ENCODE results near the gene CCDC92B.

Gene CCDC92B

GRCh38 chr17:2719861-2720260, 29.6 kb downstream of the CCDC92B start:
- H3K4me2 ChIP-seq (ENCODE audit: low read length) = no peak overlapping the region

GRCh38 chr17:2718150-2718938, 31.1 kb downstream of the CCDC92B start:
- Histone ChIP-seq H3K27me3 (ENCODE audit: insufficient read depth, low read length) (no peaks in the 10 kb centered on the region), H3K36me3 (ENCODE audit: insufficient read depth, low read length) (no peaks in the 10 kb centered on the region), H3K4me2 (ENCODE audit: low read length) (no peak overlapping the region), H3K9me3 (ENCODE audit: low read length) (no peaks in the 10 kb centered on the region), H3K9ac (ENCODE audit: low read length) (no peak overlapping the region), H3K4me3 (ENCODE audit: low read depth, low read length, poor library complexity, severe bottlenecking) (no peak overlapping the region), H3F3A (ENCODE audit: insufficient read depth, low read length) (no peaks in the 10 kb centered on the region), H4K20me1 (ENCODE audit: insufficient read depth, low read length) (no peaks in the 10 kb centered on the region), H3K27ac (ENCODE audit: low read depth, low read length, poor library complexity, severe bottlenecking) (no peak overlapping the region), H3K4me1 (ENCODE audit: insufficient read depth, low read length, severe bottlenecking) (no peaks in the 10 kb centered on the region), H3K79me2 (ENCODE audit: insufficient read depth, low read length) (no peaks in the 10 kb centered on the region), H3K9me2 (ENCODE audit: low read depth, low read length) (no peaks in the 10 kb centered on the region), H2AFZ (ENCODE audit: low read length) (no peak overlapping the region)
- TF ChIP-seq CTCF (IDR thresholded peaks at IDR 0.05; ENCODE audit: low read length) (no peak), EZH2 (IDR thresholded peaks at IDR 0.05; ENCODE audit: borderline replicate concordance, low read length) (no peak)

More at GRCh38 chr17:2719861-2720260, 29.6 kb downstream of the CCDC92B start:
- no peak overlapping the region for H3K9ac ChIP-seq (ENCODE audit: low read length)
- no peaks in the 10 kb centered on the region for H3K9me3 ChIP-seq (ENCODE audit: low read length)
- H3K27me3 ChIP-seq (ENCODE audit: insufficient read depth, low read length) = no peaks in the 10 kb centered on the region
- no peak overlapping the region for H3K27ac ChIP-seq (ENCODE audit: low read depth, low read length, poor library complexity, severe bottlenecking)
- no peak for TF ChIP-seq EZH2 (IDR thresholded peaks at IDR 0.05; ENCODE audit: borderline replicate concordance, low read length)
- no peak for TF ChIP-seq CTCF (IDR thresholded peaks at IDR 0.05; ENCODE audit: low read length)
- no peaks in the 10 kb centered on the region for H3K79me2 ChIP-seq (ENCODE audit: insufficient read depth, low read length)
- H3K9me2 ChIP-seq (ENCODE audit: low read depth, low read length) = no peaks in the 10 kb centered on the region
- H3F3A ChIP-seq (ENCODE audit: insufficient read depth, low read length) = no peaks in the 10 kb centered on the region
- H3K4me3 ChIP-seq (ENCODE audit: low read depth, low read length, poor library complexity, severe bottlenecking) = no peak overlapping the region
- no peaks in the 10 kb centered on the region for H3K4me1 ChIP-seq (ENCODE audit: insufficient read depth, low read length, severe bottlenecking)
- no peak overlapping the region for H2AFZ ChIP-seq (ENCODE audit: low read length)
- H3K36me3 ChIP-seq (ENCODE audit: insufficient read depth, low read length) = no peaks in the 10 kb centered on the region
- H4K20me1 ChIP-seq (ENCODE audit: insufficient read depth, low read length) = no peaks in the 10 kb centered on the region

- Histone ChIP-seq H2AFZ (ENCODE audit: low read length) (no peak overlapping the region), H3F3A (ENCODE audit: insufficient read depth, low read length) (no peaks in the 10 kb centered on the region), H3K36me3 (ENCODE audit: insufficient read depth, low read length) (no peaks in the 10 kb centered on the region), H3K27me3 (ENCODE audit: insufficient read depth, low read length) (no peaks in the 10 kb centered on the region), H3K27ac (ENCODE audit: low read depth, low read length, poor library complexity, severe bottlenecking) (no peak overlapping the region), H3K4me2 (ENCODE audit: low read length) (no peak overlapping the region), H4K20me1 (ENCODE audit: insufficient read depth, low read length) (no peaks in the 10 kb centered on the region), H3K9ac (ENCODE audit: low read length) (no peak overlapping the region), H3K9me2 (ENCODE audit: low read depth, low read length) (no peaks in the 10 kb centered on the region), H3K4me1 (ENCODE audit: insufficient read depth, low read length, severe bottlenecking) (peaks cover 12% of the 10 kb centered on the region), H3K4me3 (ENCODE audit: low read depth, low read length, poor library complexity, severe bottlenecking) (no peak overlapping the region), H3K9me3 (ENCODE audit: low read length) (no peaks in the 10 kb centered on the region), H3K79me2 (ENCODE audit: insufficient read depth, low read length) (no peaks in the 10 kb centered on the region; the same call in 1 of the 2 replicates)
- TF ChIP-seq CTCF (IDR thresholded peaks at IDR 0.05; ENCODE audit: low read length) = no peak
- no peak for TF ChIP-seq EZH2 (IDR thresholded peaks at IDR 0.05; ENCODE audit: borderline replicate concordance, low read length)
Observed at GRCh38 chr17:2716649-2717048, 32.8 kb downstream of the CCDC92B start.
